ENCODE data around the gene FER1L5. TPM values are rescaled to one million over a fixed set of nuclear protein-coding genes. Genes with fewer than 3 reads are reported as not detected.

FER1L5 gene
- total and polyA plus RNA-seq, 9 of the 15 experiments (the other 6 are each of a cell fraction or from before 2014, with no cell fraction given): 0.01 TPM; not detected in 6

DNA sequence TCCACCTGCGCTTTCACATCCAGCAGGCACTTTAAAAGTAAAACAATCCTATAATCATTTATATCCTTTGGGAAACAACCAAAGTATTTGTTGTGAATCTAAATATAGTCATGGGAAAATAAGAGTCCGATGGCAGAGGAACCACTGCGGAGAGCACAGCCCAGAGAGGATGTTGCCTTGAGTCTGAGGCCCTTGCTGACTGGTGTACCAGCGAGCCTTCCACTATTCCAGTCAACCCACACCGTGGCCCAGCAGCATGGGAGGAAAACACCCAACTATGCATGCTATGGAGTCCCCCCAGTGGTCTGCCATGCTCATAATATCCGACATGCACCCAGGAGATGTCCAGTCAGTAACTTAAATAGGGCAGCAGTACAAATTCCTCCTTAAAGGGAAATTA, 26.0 kb upstream of the FER1L5 start:
- FAIRE-seq (no peak), ATAC-seq (no peak), DNase-seq (ENCODE audit: extremely low read depth in 1 of 4, low spot score in 3 of 4) (no peak)
- H3K9me3 ChIP-seq (replicated peaks; ENCODE audit: control insufficient read depth, insufficient read depth, low read depth, low read length): no peaks in the 10 kb centered on the region
- no peak overlapping the region for H2AFZ ChIP-seq (ENCODE audit: low read depth, low read length)
- POLR2A ChIA-PET: interaction anchor here (1.3 kb wide), 1 partner anchor 15 kb away, joined by 3 read pairs; no protein-coding TSS in a partner anchor
- in situ Hi-C loops (cut with MboI): no loop called here
- H3K4me3 ChIP-seq: no peak overlapping the region
- BruUV-seq (replicated peaks): no TSS peak
- H3K9me1 ChIP-seq (ENCODE audit: control insufficient read depth, insufficient read depth, low read length): no peaks in the 10 kb centered on the region
- TF ChIP-seq ZNF140 (CRISPR knock-in tag; IDR thresholded peaks at IDR 0.05) (no peak), HDAC3 (IDR thresholded peaks at IDR 0.05; ENCODE audit: borderline replicate concordance, partially characterized antibody) (no peak), SMAD4 (CRISPR knock-in tag; conservative IDR thresholded peaks at IDR 0.05) (no peak), GTF2E2 (tag; IDR thresholded peaks at IDR 0.05) (no peak), DIDO1 (tag; IDR thresholded peaks at IDR 0.05; ENCODE audit: low read depth) (no peak), CREM (IDR thresholded peaks at IDR 0.05; ENCODE audit: low read depth) (no peak), ZNF584 (CRISPR knock-in tag; IDR thresholded peaks at IDR 0.05; ENCODE audit: low read depth) (no peak)
- no peak overlapping the region for H3K27ac ChIP-seq (ENCODE audit: extremely low read depth, low read depth, low read length)
- H3K4me2 ChIP-seq (ENCODE audit: insufficient read depth, low read length): no peak overlapping the region
- no peaks in the 10 kb centered on the region for H3K27me3 ChIP-seq (ENCODE audit: control insufficient read depth in 2 of 2, insufficient read depth in 2 of 2, low read length in 2 of 2)
- H3K9ac ChIP-seq (ENCODE audit: insufficient read depth in 1 of 2, low read depth in 2 of 2, low read length in 2 of 2): no peak overlapping the region
- no peaks in the 10 kb centered on the region for H4K20me1 ChIP-seq (replicated peaks; ENCODE audit: control insufficient read depth, insufficient read depth, low read length)
- intact Hi-C loops (cut with micrococcal nuclease): no loop called here
- WGBS (ENCODE audit: insufficient coverage, low coverage, missing lambda C conversion rate): 91% methylated on average over 6 of the region's 6 CpGs
- H3K4me1 ChIP-seq (replicated peaks in 1 of 2; ENCODE audit: control insufficient read depth in 2 of 2, insufficient read depth in 2 of 2, low read length in 2 of 2): no peaks in the 10 kb centered on the region; a peak in 1 of 5 replicates
- 0 out of 3 replicates have a peak, but pooled peaks cover 3% of the 10 kb centered on the region for H3K79me2 ChIP-seq (ENCODE audit: control insufficient read depth, insufficient read depth, low read length)
- CTCF ChIA-PET (ENCODE audit: low intra/inter-chr PET ratio): no interaction called here
- peaks cover 82% of the 10 kb centered on the region for H3K36me3 ChIP-seq (ENCODE audit: control insufficient read depth, insufficient read depth, low read length)
